ENCODE results near the gene TSPAN2. TPM values are rescaled to one million over a fixed set of nuclear protein-coding genes. Genes with fewer than 3 reads are reported as not detected.

TSPAN2 gene
- total and polyA plus RNA-seq, 9 of the 15 experiments (the other 6 are each of a cell fraction or from before 2014, with no cell fraction given), result not detected

DNA sequence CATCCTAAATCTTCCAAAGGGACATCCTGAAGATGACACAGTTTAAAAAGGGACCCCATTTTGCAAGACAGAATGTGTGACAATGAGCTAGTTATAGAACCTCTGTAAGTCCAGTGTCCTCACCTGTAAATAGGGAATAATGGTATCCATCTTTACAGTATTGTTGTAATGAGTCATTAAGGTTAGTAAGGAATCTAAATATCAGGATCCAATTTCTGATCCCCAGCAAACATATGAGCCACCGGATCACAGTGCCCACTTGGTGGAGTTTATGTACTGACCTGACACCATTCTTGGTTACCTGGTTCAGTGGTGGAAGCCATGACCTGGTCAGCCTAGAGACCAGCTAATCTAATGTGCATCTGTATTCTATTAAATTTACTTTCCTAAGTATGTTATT is 47.9 kb upstream of the TSPAN2 start:
- Histone ChIP-seq H3K4me2 (ENCODE audit: insufficient read depth, low read length) (no peak overlapping the region), H3K9me3 (replicated peaks; ENCODE audit: control insufficient read depth, insufficient read depth, low read depth, low read length) (no peaks in the 10 kb centered on the region), H4K20me1 (replicated peaks; ENCODE audit: control insufficient read depth, insufficient read depth, low read length) (no peaks in the 10 kb centered on the region; the same call in 1 of the 2 replicates), H3K9ac (ENCODE audit: insufficient read depth in 1 of 2, low read depth in 2 of 2, low read length in 2 of 2) (no peak overlapping the region), H3K4me3 (no peak overlapping the region), H3K4me1 (replicated peaks in 1 of 2; ENCODE audit: control insufficient read depth in 2 of 2, insufficient read depth in 2 of 2, low read length in 2 of 2) (peaks cover 0 to 2% of the 10 kb centered on the region in 2 experiments; a peak in 1 of 5 replicates), H2AFZ (ENCODE audit: low read depth, low read length) (no peak overlapping the region), H3K27ac (ENCODE audit: extremely low read depth, low read depth, low read length) (no peak overlapping the region), H3K9me1 (ENCODE audit: control insufficient read depth, insufficient read depth, low read length) (no peaks in the 10 kb centered on the region), H3K27me3 (ENCODE audit: control insufficient read depth in 2 of 2, insufficient read depth in 2 of 2, low read length in 2 of 2) (no peaks in the 10 kb centered on the region; a peak in 1 of 5 replicates), H3K36me3 (ENCODE audit: control insufficient read depth, insufficient read depth, low read length) (no peaks in the 10 kb centered on the region), H3K79me2 (ENCODE audit: control insufficient read depth, insufficient read depth, low read length) (no peaks in the 10 kb centered on the region)
- ChIA-PET CTCF (ENCODE audit: low intra/inter-chr PET ratio) (no interaction called here), POLR2A (interaction anchor here (0.5 to 2.0 kb wide), 4 partner anchors 9 to 1144 kb away, joined by 3 to 5 read pairs (median 4); no protein-coding TSS in a partner anchor)
- TF ChIP-seq SETDB1 (IDR thresholded peaks at IDR 0.05; ENCODE audit: low read length) (no peak), SAFB2 (IDR thresholded peaks at IDR 0.05; ENCODE audit: borderline replicate concordance, low read depth, low read length, severe bottlenecking) (no peak), NR2C2 (CRISPR knock-in tag; IDR thresholded peaks at IDR 0.05) (no peak), NR2C2 (tag; IDR thresholded peaks at IDR 0.05) (no peak), GTF2E2 (tag; IDR thresholded peaks at IDR 0.05) (no peak), BCOR (IDR thresholded peaks at IDR 0.05) (no peak), RHOXF2B (CRISPR knock-in tag; conservative IDR thresholded peaks at IDR 0.05) (no peak), ZNF324 (CRISPR knock-in tag; IDR thresholded peaks at IDR 0.05) (no peak), PTBP1 (IDR thresholded peaks at IDR 0.05; ENCODE audit: low read depth, low read length) (no peak), NFE2 (IDR thresholded peaks at IDR 0.05; ENCODE audit: low read depth) (no peak), PHF8 (IDR thresholded peaks at IDR 0.05; ENCODE audit: borderline replicate concordance, low read length) (no peak), SIN3A (IDR thresholded peaks at IDR 0.05; ENCODE audit: borderline replicate concordance in 2 of 2, control insufficient read depth in 1 of 2, low read depth in 2 of 2, low read length in 2 of 2) (no peak)
- TF ChIP-seq, protein P1, sequence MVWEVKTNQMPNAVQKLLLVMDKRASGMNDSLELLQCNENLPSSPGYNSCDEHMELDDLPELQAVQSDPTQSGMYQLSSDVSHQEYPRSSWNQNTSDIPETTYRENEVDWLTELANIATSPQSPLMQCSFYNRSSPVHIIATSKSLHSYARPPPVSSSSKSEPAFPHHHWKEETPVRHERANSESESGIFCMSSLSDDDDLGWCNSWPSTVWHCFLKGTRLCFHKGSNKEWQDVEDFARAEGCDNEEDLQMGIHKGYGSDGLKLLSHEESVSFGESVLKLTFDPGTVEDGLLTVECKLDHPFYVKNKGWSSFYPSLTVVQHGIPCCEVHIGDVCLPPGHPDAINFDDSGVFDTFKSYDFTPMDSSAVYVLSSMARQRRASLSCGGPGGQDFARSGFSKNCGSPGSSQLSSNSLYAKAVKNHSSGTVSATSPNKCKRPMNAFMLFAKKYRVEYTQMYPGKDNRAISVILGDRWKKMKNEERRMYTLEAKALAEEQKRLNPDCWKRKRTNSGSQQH (CRISPR knock-in tag; IDR thresholded peaks at IDR 0.05), result no peak
- TF ChIP-seq, protein P2, sequence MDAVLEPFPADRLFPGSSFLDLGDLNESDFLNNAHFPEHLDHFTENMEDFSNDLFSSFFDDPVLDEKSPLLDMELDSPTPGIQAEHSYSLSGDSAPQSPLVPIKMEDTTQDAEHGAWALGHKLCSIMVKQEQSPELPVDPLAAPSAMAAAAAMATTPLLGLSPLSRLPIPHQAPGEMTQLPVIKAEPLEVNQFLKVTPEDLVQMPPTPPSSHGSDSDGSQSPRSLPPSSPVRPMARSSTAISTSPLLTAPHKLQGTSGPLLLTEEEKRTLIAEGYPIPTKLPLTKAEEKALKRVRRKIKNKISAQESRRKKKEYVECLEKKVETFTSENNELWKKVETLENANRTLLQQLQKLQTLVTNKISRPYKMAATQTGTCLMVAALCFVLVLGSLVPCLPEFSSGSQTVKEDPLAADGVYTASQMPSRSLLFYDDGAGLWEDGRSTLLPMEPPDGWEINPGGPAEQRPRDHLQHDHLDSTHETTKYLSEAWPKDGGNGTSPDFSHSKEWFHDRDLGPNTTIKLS (IDR thresholded peaks at IDR 0.05; ENCODE audit: borderline replicate concordance, low read depth), result no peak
- 0% methylated on average over 1 of the region's 1 CpG for WGBS (ENCODE audit: insufficient coverage, low coverage, missing lambda C conversion rate)
- no peak for DNase-seq (ENCODE audit: extremely low read depth in 1 of 4, low spot score in 3 of 4)
- no peak for FAIRE-seq
- in situ Hi-C loops (cut with MboI), result loop anchor here (5.0 to 25.0 kb wide), 3 partner anchors 330 to 625 kb away; partner anchors contain the start of gene CASQ2
- intact Hi-C loops (cut with micrococcal nuclease), result no loop called here
- ATAC-seq, result no peak
- no TSS peak for BruUV-seq (replicated peaks)

Measured in K562 (cell line).